GM12892 (cell line): Measurements from ENCODE around the gene DHPS.
"Not testable (repeated sequence)": the region's sequence is repeated elsewhere in the genome, so short reads cannot be mapped to it uniquely, and the experiment has no call there.

ENCODE experiments used
- DNase-seq: peaks from one replicate; pipeline ENCODE4 v3.0.0; 2011; ENCODE audit not compliant: insufficient read length
- FAIRE-seq: peaks from 2 replicates; lab custom pipeline; 2011; peaks lifted over from hg19 to GRCh38; lab: Jason Lieb, UNC
- POLR2A ChIP-seq: IDR thresholded peaks from 2 replicates; pipeline ENCODE4 v1.6.1; 2011; ENCODE audit warnings: low read depth, low read length, control low read depth
- POLR2AphosphoS5 ChIP-seq: IDR thresholded peaks from 2 replicates; pipeline ENCODE4 v1.6.1; 2011; ENCODE audit warnings: low read depth, low read length, control low read depth
- TAF1 ChIP-seq: IDR thresholded peaks from 2 replicates; pipeline ENCODE4 v1.6.1; 2011; ENCODE audit warnings: low read depth, mild to moderate bottlenecking, control low read depth, low read length, borderline replicate concordance

DHPS gene

DNA sequence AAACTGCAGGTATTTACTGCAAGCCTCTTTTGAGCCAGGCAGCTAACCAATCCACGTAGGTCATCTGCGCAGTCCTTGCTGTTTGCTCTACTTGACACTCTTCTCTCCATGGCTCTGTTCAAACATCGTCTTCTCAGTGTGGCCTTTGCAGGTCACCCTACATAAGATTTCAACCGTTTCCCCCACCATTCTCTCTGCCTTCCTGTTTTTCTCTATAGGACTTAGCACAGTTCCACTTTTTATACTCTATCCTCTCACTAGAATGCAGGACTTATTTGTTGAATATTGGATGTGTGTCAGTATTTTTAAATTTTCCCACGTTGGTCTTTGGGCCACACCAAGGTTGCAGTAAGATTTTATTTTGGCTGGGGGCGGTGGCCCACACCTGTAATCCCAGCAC, 16.5 kb upstream of the DHPS start:
- FAIRE-seq, result no peak
- TF ChIP-seq POLR2A (no peak), TAF1 (no peak), POLR2AphosphoS5 (no peak)

GRCh38 chr19:12697425-12697824, 15.7 kb upstream of the DHPS start:
- TF ChIP-seq POLR2AphosphoS5, result 0 out of 2 replicates have a peak, but pooled peaks have one; percentile 11
- not testable (repeated sequence) for FAIRE-seq, DNase-seq

More for the DNA sequence above, 16.5 kb upstream of the DHPS start:
- no peak for DNase-seq

GRCh38 chr19:12696366-12697335, 15.0 kb upstream of the DHPS start, which contains the start of gene FBXW9:
FBXW9 (minus strand) TSS chr19:12696631; CDS start chr19:12696581, 50 bp downstream.
- DNase-seq, result peak; percentile 99
- peak; percentile 94 for FAIRE-seq
- TF ChIP-seq POLR2A (peak; percentile 86), TAF1 (peak; percentile 70), POLR2AphosphoS5 (peak; percentile 91)

DNA sequence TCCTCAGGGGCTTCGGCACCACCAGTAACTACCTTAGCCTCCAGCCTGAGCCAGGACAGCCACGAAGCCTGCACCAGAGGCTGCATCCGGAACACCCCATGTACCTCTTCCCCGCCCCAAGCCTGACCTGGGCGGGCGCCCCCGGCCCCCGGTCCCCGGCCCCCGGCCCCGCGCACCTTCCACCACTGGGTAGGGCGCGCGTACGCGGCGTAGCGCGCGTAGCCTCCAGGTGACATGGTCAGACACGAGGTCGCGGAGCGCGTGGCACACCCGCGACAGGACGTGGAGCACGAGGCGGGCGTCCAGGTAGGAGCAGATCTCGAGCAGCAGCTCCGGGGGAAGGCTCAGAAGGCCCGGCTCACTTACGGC, 14.3 kb upstream of the DHPS start:
- no peak for FAIRE-seq

DNA sequence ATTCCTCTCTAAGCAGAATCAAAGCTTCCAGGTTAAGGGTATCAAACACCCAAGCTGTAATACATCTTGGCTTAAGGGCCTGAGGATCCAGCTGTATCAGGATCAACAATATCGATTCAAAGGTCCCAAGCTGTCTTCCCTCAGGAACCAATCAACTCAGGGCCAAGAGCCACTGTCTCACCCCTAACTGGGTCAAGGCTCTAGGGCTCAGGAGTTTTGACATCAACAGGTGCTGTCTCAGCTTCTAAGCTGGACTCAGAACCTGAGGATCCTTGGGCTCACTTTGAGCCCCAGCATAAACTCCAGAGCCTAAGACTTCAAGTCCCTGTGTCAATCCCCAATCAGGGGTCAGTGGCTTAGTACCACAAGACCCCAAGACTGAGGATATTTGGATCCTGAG, 13.8 kb upstream of the DHPS start:
- FAIRE-seq, result no peak
- no peak for DNase-seq
- TF ChIP-seq POLR2AphosphoS5 (no peak), POLR2A (no peak), TAF1 (no peak)

More for the DNA sequence above, 14.3 kb upstream of the DHPS start:
- DNase-seq, result no peak
- TF ChIP-seq POLR2AphosphoS5 (no peak), POLR2A (no peak), TAF1 (no peak)

DNA sequence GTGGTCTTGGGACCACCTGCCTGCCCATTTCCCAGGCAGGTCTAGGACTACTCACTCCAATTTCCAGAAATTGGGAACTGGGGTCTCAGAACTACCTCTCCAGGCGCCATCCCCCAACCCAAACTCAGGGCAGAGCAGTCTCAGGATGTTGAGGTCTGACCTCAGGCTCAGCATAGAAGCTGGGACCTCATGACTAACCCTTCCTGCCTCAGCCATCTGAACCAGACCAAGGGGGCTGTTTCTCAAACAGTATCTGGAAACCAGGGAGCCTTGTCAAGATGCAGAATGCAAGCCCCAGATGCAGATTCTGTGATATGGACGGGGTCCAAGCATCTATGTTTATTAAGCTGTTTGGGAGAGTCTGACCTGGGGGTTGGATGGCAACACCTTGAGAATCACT, 13.4 kb upstream of the DHPS start:
- FAIRE-seq (no peak), DNase-seq (no peak)
- TF ChIP-seq POLR2AphosphoS5, result no peak
- TF ChIP-seq POLR2A, result no peak
- TF ChIP-seq TAF1, result no peak

DNA sequence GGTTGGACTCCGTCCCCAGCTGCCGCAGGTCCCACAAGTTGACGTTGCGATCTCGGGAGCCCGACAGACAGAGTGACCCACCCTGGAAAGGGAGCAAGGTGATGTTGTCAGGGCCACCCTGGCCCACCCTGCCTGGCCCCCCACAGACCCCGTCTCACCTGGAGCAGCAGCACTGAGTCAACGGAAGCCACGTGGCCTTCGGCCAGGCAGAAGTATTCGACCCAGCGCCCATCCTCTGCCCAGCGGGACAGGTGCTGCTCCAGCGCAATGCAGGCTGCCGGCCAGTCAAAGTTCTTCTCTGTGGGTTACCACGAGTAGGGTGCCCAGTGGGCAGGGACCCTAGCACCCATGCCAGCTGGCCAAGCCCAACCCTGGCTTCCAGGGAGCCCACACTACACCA, 13.0 kb upstream of the DHPS start:
- no peak for TF ChIP-seq TAF1
- TF ChIP-seq POLR2A, result no peak
- no peak for TF ChIP-seq POLR2AphosphoS5
- DNase-seq (no peak), FAIRE-seq (no peak)

DNA sequence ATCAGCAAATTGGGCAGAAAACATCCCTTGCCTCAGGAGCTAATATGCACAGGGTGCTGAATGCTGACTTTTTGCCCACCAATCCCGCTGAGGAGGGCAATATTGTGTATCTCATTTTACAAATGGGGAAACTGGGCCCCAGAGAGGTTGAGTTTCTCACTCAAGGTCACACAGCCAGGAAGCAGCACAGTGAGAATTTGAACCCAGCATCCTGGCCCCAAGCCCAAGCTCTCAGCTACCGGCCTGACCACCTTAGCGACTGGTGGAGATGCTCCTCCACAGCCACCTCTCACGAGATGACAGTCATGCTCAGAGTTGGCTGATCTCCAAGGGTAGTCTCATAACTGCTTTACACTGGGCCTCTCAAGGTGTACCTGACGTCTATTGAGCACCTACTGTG, 11.3 kb upstream of the DHPS start:
- TF ChIP-seq POLR2AphosphoS5 (no peak), POLR2A (no peak), TAF1 (no peak)
- DNase-seq (no peak), FAIRE-seq (no peak)

DNA sequence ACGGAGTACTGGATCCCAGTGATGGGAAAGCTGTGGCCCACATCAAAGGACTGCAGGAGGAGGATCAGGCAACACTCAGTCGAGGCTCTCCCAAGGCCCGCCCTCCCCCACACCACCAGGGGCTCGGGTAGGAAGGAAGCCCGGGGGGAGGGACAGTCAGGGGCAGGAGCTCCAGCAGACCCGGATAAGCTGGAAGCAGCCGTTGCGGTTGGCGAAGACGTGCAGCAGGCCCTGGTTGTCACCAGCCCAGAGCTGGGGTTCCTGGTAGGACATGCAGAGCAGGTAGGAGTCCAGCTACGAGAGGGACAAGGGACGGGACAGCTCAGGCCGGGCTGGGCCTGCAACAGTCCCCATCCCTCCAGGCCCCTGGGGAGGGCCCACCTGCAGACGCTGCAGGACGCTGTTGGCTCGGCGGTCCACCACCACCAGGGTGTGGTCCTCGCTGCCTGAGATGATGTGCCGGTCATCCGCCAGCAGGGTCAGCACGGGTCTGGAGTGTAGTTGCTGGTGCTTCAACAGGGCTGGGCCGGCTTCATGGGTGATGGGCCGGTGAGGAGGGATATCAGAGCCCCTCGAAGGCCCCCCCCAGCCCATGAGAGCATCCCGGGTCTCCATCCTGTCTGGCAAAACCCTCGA, 8.0 kb upstream of the DHPS start:
- no peak for TF ChIP-seq POLR2A
- no peak for TF ChIP-seq POLR2AphosphoS5
- no peak for TF ChIP-seq TAF1
- DNase-seq, result no peak
- FAIRE-seq, result no peak

DNA sequence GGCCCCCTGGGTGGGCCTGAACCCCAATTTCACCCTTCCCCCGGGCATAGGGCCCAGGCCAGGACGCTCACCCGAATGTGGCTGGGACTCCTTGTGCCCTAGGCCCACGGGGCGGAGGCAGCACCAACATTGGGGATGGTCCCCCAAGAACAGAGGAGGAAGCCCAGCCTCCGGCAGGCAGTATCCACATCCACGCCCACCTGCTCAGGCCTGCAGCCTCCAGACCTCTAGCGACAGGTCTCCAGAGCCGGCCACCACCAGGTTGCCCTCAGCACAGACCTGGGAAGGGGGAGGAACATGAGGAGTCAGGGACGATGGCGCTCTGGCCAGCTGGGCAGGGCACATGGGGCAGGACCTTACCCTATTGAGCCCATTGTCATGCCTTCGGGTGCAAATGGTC, 7.3 kb upstream of the DHPS start:
- TF ChIP-seq POLR2A, result no peak
- FAIRE-seq (no peak), DNase-seq (no peak)

GRCh38 chr19:12687496-12688196, 6.0 kb upstream of the DHPS start, which contains the start of gene GNG14:
GNG14 (plus strand) TSS chr19:12687998; CDS start chr19:12688049, 51 bp downstream.
- FAIRE-seq (no peak), DNase-seq (no peak)
- TF ChIP-seq POLR2A (no peak), TAF1 (no peak), POLR2AphosphoS5 (no peak)

- DNase-seq (no peak), FAIRE-seq (no peak)
- TF ChIP-seq POLR2AphosphoS5, result no peak
- TF ChIP-seq POLR2A, result no peak
- no peak for TF ChIP-seq TAF1
Observed at GRCh38 chr19:12685831-12686230, 4.2 kb upstream of the DHPS start.
